HEK293T (cell line): ENCODE data around the gene LCN15.
"Not testable (repeated sequence)": the region's sequence is repeated elsewhere in the genome, so short reads cannot be mapped to it uniquely, and the experiment has no call there.

Experiments used
- CTCF ChIA-PET: fragments of 350-600 bp; formaldehyde crosslinking; extraction: SDS; loops from one replicate; lab custom pipeline; 2021; ENCODE audit warnings: antibody characterized with exemption, inconsistent platforms; lab: Yijun Ruan, JAX
- POLR2A ChIA-PET: fragments of 350-600 bp; formaldehyde crosslinking; extraction: SDS; loops from one replicate; lab custom pipeline; 2020; ENCODE audit warnings: antibody characterized with exemption, inconsistent platforms; lab: Yijun Ruan, JAX
- DNase-seq: peaks from one replicate; pipeline ENCODE4 v3.0.0; 2012; ENCODE audit warnings: mixed read lengths; ENCODE audit errors: extremely low spot score
- ARNT ChIP-seq: fragments of 450-650 bp; IDR thresholded peaks from 2 replicates; pipeline ENCODE4 v1.6.1; 2017; ENCODE audit warnings: mild to moderate bottlenecking
- BHLHE40 ChIP-seq: fragments of 450-650 bp; IDR thresholded peaks from 2 replicates; pipeline ENCODE4 v1.6.1; 2016; ENCODE audit warnings: mild to moderate bottlenecking, moderate library complexity, borderline replicate concordance
- CTBP1 ChIP-seq: fragments of 450-650 bp; IDR thresholded peaks from 2 replicates; pipeline ENCODE4 v1.6.1; 2016; ENCODE audit warnings: borderline replicate concordance
- ELF4 ChIP-seq: fragments of 450-650 bp; IDR thresholded peaks from 2 replicates; pipeline ENCODE4 v1.6.1; 2017; ENCODE audit warnings: antibody characterized with exemption
- FOXA1 ChIP-seq: fragments of 450-650 bp; IDR thresholded peaks from 2 replicates; pipeline ENCODE4 v1.6.1; 2016; ENCODE audit warnings: mild to moderate bottlenecking
- FOXK2 ChIP-seq: fragments of 450-650 bp; IDR thresholded peaks from 2 replicates; pipeline ENCODE4 v1.6.1; 2016; ENCODE audit warnings: mild to moderate bottlenecking
- FOXM1 ChIP-seq: fragments of 450-650 bp; IDR thresholded peaks from 2 replicates; pipeline ENCODE4 v1.6.1; 2017; ENCODE audit warnings: mild to moderate bottlenecking, borderline replicate concordance
- HDGF ChIP-seq: fragments of 450-650 bp; IDR thresholded peaks from 2 replicates; pipeline ENCODE4 v1.6.1; 2017; ENCODE audit warnings: antibody characterized with exemption, borderline replicate concordance
- L3MBTL2 ChIP-seq: fragments of 450-650 bp; conservative IDR thresholded peaks from 2 replicates; pipeline ENCODE4 v1.6.1; 2016; ENCODE audit warnings: mild to moderate bottlenecking
- LEF1 ChIP-seq: fragments of 450-650 bp; IDR thresholded peaks from 2 replicates; pipeline ENCODE4 v1.6.1; 2017; ENCODE audit warnings: mild to moderate bottlenecking, borderline replicate concordance
- NFRKB ChIP-seq: fragments of 450-650 bp; IDR thresholded peaks from 2 replicates; pipeline ENCODE4 v1.6.1; 2016; ENCODE audit warnings: mild to moderate bottlenecking, moderate library complexity
- PKNOX1 ChIP-seq: fragments of 450-650 bp; IDR thresholded peaks from 2 replicates; pipeline ENCODE4 v1.6.1; 2016
- SP1 ChIP-seq: fragments of 450-650 bp; IDR thresholded peaks from 2 replicates; pipeline ENCODE4 v1.6.1; 2017
- SUZ12 ChIP-seq: fragments of 450-650 bp; IDR thresholded peaks from 2 replicates; pipeline ENCODE4 v1.6.1; 2016; ENCODE audit warnings: mild to moderate bottlenecking
- TARDBP ChIP-seq: fragments of 450-650 bp; IDR thresholded peaks from 2 replicates; pipeline ENCODE4 v1.6.1; 2016
- ZNF384 ChIP-seq: fragments of 450-650 bp; IDR thresholded peaks from 2 replicates; pipeline ENCODE4 v1.6.1; 2016

The LCN15 gene

GRCh38 chr9:136805207-136805740 lies 41.0 kb upstream of the LCN15 start:
- TF ChIP-seq FOXK2, result no peak
- TF ChIP-seq FOXA1, result no peak
- TF ChIP-seq PKNOX1, result no peak
- no peak for TF ChIP-seq HDGF
- no peak for TF ChIP-seq ELF4
- no peak for TF ChIP-seq TARDBP
- no peak for TF ChIP-seq L3MBTL2
- ChIA-PET CTCF (no interaction called here), POLR2A (interaction anchor here (1.2 to 2.0 kb wide), 3 partner anchors 9 to 76 kb away, joined by 3 to 7 read pairs (median 3); partner anchors contain the start of gene CCDC183)
- no peak for DNase-seq

GRCh38 chr9:136804509-136805206 lies 40.3 kb upstream of the LCN15 start:
- CTCF ChIA-PET, result interaction anchor here (0.8 kb wide), 1 partner anchor 143 kb away, joined by 3 read pairs; no protein-coding TSS in a partner anchor
- POLR2A ChIA-PET, result interaction anchor here (1.2 to 2.0 kb wide), 2 partner anchors 8 to 11 kb away, joined by 3 to 7 read pairs; partner anchors contain the start of gene CCDC183
- TF ChIP-seq PKNOX1 (no peak), CTBP1 (no peak)
- DNase-seq, result no peak

- CTCF ChIA-PET, result interaction anchor here (0.8 kb wide), 1 partner anchor 144 kb away, joined by 3 read pairs; no protein-coding TSS in a partner anchor
- TF ChIP-seq TARDBP (no peak), HDGF (no peak), NFRKB (no peak), PKNOX1 (no peak), LEF1 (no peak)
- POLR2A ChIA-PET, result no interaction called here
- no peak for DNase-seq
Observed at GRCh38 chr9:136803551-136804508, 39.5 kb upstream of the LCN15 start.

- CTCF ChIA-PET, POLR2A ChIA-PET: not testable (repeated sequence)
Observed at GRCh38 chr9:136803009-136803550, 38.8 kb upstream of the LCN15 start.

GRCh38 chr9:136802321-136802720 lies 38.0 kb upstream of the LCN15 start:
- CTCF ChIA-PET, result no interaction called here
- POLR2A ChIA-PET, result no interaction called here
- TF ChIP-seq FOXA1, result no peak
- no peak for TF ChIP-seq LEF1
- no peak for TF ChIP-seq CTBP1
- TF ChIP-seq SP1, result no peak
- TF ChIP-seq NFRKB, result no peak
- TF ChIP-seq FOXK2, result no peak
- no peak for TF ChIP-seq HDGF
- TF ChIP-seq BHLHE40, result no peak
- TF ChIP-seq ELF4, result no peak
- TF ChIP-seq TARDBP, result no peak
- TF ChIP-seq FOXM1, result no peak
- TF ChIP-seq SUZ12, result no peak
- no peak for TF ChIP-seq ZNF384
- TF ChIP-seq L3MBTL2, result no peak
- TF ChIP-seq ARNT, result no peak
- TF ChIP-seq PKNOX1, result no peak
- DNase-seq, result no peak

More at GRCh38 chr9:136803009-136803550, 38.8 kb upstream of the LCN15 start:
- DNase-seq, result not testable (repeated sequence)
